IPS DF 4.7 (cell line): Measurements from ENCODE around the gene FZD8.
"Not testable (repeated sequence)": the region's sequence is repeated elsewhere in the genome, so short reads cannot be mapped to it uniquely, and the experiment has no call there.

ENCODE experiments used
- DNase-seq: peaks from one replicate; pipeline ENCODE4 v3.0.0-alpha.2; 2013; ENCODE audit warnings: low spot score; ENCODE audit errors: extremely low read depth

The FZD8 gene, protein sequence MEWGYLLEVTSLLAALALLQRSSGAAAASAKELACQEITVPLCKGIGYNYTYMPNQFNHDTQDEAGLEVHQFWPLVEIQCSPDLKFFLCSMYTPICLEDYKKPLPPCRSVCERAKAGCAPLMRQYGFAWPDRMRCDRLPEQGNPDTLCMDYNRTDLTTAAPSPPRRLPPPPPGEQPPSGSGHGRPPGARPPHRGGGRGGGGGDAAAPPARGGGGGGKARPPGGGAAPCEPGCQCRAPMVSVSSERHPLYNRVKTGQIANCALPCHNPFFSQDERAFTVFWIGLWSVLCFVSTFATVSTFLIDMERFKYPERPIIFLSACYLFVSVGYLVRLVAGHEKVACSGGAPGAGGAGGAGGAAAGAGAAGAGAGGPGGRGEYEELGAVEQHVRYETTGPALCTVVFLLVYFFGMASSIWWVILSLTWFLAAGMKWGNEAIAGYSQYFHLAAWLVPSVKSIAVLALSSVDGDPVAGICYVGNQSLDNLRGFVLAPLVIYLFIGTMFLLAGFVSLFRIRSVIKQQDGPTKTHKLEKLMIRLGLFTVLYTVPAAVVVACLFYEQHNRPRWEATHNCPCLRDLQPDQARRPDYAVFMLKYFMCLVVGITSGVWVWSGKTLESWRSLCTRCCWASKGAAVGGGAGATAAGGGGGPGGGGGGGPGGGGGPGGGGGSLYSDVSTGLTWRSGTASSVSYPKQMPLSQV

DNA sequence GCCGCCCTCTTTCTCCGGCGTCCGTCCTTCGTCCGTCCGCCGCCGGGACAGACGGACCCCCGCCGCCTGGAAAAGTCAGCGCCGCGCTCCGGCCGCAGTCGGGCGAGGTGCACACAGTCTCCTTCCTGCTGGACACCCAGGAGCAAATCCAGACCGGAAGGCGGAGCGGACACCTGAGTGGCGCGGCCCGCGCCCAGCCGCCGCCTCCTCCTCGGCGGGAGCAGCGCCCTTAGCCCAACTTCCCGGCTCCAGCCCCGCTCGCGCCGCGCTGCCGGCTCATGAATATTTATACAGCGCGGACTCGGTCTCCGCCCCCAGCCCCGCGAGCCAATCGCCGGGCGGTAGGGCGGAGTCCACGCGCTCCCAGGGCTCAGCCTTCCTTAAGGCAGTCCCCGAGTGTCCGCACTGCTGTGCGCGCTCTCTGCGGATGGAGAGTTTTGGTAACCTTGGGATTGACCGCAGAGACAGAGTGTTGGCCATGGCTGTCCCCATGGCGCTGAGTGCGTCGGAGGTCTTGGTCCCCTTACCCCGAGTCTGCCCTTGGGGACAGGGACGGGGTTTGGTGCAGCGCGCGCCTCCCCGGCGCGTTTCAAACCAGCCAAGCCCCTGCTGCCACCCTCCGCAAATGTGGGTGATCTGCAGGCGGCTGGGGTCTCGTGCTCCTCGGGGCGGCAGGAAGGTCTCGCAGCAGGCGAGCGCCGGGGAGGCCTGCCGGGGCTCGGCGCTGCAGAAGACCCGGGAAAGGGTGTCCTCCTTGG lies at the start of gene FZD8:
TSS of gene FZD8 (minus strand) at position 262 of the 758 bp plus-strand sequence. CDS start 867 bp downstream, outside the sequence.
- no peak for DNase-seq

DNA sequence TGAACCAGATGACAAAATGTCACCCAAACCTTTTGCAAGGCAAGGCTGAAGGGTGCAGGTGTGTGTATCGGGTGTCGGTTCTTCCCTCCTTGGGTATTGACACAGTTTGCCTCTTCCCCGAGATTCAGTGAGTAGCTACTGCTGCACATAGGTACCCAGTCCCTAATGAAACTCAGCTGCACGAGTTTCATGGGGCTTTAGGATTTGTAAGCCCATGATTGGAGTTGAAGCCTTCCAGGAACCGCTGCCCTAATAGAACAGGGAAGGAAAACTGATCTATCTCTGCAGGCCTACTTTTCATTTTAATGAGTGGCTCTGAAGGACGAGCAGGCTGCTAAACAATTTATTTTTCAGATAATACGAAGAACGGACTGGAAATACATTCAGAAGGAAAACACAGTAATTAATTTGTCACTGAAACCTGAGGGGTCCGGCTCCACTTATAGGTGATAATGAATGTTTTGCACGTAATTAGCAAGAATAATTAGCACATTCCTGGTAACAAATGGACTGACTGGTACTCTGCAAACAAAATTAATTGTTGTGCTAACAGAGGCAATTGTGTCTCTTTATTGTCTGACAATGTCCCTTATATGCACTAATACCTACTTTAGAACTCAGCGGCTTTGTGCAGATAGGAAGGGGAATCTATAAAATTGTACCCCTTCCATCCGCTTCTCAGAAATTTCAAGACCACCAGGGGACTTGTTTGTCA lies 49.6 kb upstream of the FZD8 start:
- DNase-seq, result no peak

DNA sequence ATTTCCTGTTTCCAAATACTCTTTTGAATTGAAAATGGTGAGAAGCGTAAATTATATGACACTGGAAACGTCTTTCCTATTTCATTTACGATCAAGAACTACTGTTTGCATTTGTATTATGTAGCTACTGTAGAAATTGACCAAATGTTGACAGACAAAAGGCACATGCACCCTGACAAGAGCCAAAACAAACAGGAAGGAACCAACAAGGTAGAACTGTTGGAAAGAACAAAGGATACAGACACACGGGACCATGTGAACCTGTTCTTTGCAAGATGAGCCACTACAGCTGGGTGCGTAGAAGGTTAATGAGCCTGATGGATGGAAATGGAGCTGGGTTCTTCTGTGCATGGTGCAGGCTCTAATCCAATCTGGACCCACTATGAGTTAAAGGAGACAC lies 48.4 kb upstream of the FZD8 start:
- no peak for DNase-seq

DNA sequence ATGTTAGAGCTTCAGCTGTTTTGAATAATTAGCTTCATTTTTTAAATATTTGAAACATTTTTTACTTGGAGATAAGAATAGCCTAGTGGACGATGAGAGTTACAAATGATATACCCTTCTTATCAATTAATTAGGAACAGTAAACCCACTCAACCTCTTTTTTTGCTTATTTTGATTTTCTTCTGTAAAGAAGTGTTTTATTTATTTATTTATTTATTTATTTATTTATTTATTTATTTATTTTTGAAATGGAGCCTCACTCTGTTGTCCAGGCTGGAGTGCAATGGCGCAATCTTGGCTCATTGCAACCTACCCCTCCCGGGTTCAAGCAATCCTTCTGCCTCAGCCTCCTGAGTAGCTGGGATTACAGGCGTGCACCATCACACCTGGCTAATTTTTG lies 43.8 kb upstream of the FZD8 start:
- DNase-seq, result not testable (repeated sequence)

DNA sequence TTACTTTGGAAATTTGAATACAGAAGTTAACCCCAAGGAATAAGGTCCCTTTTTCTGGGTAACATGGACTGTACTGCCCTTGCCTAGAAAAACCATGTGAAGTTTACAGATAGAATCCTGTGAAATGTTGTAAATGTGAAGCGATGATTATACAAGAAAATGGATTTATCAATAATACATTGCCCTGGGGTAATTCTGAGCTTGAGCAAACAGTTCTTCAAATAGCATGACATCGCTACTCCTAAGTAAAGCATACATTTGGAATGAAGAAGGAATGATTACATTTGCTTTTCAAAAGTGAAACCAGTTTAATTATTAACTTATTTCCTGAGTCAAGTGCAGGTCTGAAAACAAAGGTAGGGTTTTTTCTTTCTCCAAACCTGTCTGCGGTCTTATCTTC lies 43.3 kb upstream of the FZD8 start:
- no peak for DNase-seq

DNA sequence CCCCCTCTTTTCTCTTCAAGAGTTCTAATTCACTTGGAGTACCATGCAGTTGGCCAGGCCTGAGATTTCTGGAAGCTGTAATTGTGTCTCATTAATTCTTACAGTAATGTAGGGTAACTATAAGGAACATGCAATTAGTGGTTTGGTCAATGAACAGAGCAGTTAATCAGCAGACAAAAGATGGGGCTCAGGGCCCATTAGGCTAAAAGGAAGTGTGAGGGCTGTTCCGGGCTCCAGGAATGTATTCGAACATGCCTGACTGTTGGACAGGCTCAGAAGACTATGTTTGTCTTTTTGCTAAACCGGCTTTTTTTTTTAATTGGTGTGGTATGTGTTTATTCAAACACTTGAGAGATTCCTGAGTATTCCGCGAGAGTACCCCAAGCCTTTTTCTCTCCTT lies 42.5 kb upstream of the FZD8 start:
- DNase-seq, result no peak

DNA sequence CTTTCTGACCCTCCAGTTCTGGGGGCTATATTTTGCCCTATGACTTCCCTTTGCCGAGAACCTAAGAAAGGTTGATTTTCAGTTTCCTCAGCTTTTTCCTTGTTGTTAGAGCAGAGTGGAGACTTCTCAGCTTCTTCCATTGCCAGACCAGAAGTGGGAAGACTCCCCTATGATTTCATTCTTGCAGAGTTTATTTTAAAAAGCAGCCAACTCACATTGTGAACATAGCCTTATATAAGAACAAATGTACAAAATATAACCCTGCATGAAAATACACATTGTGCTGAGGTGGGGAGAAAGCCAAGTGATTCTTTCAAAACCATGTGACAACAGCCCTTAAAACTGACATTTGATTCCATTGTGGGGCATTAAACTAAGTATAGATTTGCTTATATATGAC lies 33.8 kb upstream of the FZD8 start:
- no peak for DNase-seq

DNA sequence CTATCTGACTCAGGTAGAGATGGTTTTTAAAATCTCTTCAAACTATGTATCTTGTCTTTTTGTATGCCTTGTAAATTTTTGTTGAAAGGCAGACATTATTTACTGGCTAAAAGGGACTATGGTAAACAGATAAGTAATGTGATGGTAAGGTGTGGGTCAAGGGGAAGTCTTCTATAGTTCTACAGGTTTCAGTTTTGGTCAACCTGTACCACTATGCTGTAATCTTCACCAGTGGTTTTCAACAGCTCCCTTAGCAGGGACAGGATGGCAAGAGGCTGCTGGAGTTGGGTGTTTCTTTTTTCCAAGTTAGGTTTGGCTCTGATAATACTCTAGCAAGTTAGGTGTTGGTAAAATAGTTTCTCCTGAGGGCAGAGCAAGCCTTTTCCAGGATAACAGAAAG lies 32.7 kb upstream of the FZD8 start:
- DNase-seq, result no peak

DNA sequence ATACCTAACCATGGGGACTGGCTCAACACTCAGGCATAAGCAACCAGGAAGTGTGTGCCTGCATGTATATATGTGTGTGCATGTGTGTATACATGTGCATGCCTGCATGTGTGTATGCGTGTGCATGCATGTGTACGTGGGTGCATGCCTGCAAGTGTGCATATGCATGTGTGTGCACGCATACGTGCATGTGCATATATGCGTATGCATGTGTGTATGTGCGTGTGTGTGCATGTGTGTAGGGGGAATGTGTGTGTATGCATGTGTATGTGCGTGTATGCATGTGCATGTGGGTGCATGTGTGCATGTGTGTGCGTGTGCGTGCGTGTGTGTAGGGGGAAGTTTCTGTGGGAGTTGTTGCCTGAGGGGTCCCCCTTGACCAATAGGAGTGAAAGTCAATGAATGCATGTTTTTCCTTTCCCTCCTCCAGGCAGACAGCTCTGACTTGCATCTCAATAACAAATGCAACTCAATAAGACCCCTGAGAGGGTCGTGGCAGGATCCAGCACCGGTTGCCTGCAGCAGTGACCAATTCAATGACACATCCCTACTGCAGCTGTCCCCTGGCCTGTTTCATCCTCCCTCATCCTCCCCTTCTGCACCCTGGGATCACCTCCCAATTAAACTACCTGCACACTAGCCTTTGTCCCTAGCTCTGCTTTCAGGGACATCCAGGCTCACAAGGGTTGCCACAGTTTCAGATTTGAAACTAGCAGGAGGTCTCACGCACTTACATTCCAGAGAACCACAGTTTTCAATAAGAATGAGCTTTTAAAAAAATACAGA lies 27.0 kb upstream of the FZD8 start:
- DNase-seq, result no peak

DNA sequence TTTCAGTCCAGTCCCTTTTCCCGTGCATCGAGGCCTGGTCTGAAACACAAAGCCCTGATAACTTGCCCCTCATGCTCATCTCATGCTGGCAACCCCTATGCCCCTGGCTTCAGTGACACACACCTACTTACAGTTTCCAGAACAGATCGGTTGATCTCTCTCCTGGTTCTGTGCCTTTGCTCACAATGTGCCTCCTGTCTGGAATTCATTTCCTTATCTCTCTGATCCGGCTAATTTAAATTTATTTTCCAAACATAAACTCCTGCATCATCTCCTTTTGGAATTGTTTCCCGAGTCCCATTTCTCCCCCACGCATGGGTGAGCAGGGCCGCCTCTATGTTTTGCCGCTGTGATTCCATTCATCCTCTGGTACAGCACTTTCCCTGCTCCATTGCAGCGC lies 25.9 kb upstream of the FZD8 start:
- no peak for DNase-seq

DNA sequence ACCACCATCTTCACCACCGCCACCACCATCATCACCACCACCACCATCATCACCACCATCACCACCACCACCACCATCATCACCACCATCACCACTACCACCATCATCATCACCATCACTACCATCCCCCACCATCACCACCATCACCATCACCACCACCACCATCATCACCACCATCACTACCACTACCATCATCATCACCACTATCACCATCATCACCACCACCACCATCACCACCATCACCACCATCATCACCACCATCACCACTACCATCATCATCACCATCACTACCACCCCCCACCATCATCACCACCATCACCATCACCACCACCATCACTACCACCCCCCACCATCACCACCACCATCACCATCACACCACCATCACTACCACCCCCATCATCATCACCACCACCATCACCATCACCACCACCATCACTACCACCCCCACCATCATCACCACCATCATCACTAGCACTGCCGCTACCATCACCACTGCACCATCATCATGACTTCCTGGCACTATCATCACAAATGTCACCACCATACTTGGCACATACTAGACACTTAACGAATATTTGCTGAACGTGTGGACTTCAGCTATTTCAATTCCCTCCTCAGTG lies 25.3 kb upstream of the FZD8 start:
- no peak for DNase-seq

DNA sequence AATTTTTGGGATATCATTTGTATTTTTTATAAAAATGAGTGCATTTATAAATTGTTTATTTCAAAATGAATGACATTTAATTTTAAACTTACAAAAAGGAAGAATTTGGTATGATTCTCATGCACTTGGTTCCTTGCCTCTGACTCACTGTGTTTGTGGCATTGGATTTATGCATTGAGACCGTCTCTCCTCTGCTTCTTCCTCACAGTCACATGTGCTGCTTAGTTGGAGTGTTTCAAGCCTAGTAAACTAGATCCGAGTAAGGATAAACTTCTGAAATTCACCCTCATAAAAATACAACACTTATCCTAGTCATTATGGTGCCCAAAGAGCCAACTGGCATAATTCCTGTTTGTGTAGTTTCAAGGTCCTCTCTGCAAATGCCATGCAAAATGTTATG lies 19.1 kb upstream of the FZD8 start:
- no peak for DNase-seq

DNA sequence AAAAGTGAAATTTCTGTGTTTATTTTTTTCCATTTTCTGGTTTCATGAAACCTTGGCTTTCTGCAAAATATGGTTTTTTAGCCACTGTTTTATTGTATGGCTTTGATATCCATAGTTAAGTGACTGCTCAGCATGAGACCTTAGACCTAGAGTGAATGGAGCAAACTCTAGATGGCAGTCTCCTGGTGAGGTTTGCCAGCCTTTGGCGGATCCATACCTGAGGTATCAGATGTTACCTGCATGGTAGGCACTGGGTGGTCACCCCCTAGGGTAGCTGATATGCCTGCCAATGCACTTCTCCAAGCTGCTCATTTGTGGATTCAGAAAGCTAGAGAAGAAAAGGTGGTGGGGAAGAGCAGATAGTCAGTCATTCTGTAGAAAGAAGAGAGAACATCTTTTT lies 17.4 kb upstream of the FZD8 start:
- DNase-seq, result no peak

DNA sequence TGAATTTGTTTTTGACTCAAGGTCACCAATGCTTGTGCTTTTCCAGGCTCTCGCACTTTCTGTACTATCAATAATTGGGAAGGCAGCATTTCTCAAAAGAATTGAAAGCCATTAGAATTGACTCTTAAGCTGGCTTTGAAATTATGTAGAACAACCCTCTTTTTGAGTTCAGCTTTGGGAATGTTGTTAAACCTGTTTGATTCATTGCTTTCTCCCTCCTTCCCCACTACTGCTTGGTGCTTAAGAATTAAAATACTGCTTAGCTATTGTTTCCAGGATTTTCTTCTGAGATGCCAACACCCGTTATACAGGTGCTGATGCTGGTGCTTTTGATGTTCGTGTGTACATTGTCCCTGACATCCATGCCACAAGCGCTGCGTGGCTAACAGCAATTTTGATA lies 15.5 kb upstream of the FZD8 start:
- DNase-seq, result no peak

DNA sequence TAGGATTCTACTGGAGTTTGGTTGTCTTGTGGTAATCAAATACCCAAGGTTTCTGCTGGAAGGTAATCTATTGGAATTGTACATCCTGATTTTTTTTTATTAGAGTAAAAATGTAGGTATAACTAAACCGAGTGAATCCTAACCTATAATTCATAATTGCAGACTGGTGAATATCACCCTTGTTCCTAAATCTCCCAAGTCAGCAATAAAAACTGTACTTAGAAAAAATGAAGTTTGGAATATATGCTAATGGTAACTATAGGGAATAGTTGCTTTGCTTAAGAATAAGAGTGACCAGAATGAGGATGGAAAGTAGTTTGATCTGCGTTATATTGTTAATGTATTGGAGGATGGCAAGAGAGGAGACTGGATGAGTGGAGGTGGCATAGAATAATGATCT lies 10.7 kb upstream of the FZD8 start:
- no peak for DNase-seq

DNA sequence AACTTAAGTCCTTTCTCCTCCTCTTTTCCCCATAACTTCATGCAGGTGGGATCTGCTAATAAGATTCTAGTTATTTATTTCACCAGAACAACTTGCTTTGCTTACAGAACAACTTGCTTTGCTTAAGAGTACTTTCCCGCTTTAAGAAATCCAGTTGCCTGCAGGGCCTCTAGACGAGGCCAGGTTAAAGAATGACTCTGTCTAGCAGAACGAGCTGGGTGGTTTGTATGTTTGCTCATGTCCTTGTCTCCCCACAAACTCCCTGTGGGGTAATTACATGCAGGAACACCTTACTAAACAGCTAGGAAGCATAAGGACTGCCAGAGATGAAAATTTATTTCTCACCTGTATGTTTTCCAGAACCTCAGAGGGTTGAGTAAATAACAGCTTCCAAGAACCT lies 8.8 kb upstream of the FZD8 start:
- no peak for DNase-seq

DNA sequence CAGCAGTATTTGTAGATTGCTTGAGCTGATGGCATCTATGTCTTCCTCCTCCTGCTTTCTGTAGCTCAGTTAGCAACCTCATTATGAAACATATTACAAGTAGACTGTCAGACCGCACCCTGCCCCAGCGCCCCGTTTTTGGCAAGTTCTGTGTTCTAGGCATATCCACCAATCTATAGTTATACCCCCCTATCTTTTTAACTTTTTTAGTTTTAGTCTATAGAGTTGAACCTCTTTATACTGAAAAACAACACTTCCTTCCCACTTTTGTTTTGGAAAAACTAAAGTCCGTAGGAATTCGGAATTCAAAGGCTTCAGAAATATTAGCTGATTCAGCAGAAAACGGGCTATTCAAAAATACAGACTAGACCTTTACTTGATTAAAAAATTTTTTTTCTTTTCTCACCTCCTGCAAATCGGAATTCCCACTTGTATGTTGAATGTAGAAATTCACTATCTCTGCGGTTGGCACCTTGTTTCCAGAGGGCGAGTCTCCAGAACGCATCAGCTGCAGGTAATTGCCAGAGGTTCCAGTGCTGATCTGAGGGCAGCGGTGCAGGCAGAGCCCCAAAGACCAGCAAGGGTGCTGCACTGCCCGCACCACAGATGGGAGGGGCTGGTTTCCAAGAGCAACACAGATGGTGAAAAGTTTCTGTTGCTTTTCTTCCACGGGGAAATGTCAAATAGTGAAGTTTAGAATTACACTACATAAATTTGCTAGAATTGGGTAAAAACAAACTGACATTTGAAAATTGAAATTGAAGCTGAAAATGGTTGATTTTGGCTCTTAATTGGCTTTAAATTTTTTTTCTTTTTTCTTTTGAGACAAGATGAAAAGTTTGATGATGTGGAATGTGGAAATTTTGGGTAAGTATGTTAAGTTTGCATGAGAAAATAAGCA lies 2.2 kb upstream of the FZD8 start:
- no peak for DNase-seq

DNA sequence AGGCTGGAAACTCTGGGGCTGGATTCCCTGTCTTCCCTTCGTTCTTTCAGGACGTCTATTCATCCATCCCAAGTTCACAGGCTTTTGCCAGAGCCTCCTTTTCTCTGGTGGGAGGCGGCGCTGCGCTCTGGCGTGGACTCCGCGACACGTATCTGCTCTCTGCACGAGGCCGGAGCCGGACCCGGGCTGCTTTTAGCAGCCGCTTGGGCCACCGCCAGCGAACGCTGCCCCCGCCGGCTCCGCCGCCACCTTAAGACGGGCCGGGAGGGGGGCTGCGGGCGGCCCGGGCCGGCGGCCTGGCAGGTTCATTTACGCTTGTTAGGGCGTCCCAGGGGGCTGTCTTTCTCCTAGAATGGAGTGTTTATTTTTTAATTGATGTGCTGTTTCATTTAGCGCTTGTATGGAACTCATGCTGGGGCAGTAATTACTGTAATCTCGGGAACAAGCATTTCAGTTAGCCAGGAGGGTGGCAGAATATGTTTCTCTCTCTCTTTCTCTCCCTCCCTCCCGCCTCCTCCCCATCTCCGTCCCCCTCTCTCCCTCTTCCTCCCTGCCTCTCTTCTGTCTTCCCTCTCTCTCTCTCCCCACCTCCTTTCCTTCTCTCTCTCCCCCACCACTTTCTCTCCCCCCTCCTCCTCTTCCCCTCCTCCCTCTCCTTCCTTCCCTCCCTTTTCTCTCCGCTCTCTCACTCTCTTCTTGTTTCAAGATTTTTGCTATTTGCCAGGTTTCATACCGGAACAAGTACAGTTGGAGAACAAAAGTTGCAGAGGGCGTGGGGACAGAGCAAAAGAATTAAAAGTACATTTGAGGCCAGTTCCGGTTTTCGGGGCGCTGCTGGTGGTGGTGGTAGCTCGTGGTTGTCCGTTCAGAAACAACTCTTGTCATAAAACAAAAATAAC lies 1.3 kb upstream of the FZD8 start:
- no peak for DNase-seq

DNA sequence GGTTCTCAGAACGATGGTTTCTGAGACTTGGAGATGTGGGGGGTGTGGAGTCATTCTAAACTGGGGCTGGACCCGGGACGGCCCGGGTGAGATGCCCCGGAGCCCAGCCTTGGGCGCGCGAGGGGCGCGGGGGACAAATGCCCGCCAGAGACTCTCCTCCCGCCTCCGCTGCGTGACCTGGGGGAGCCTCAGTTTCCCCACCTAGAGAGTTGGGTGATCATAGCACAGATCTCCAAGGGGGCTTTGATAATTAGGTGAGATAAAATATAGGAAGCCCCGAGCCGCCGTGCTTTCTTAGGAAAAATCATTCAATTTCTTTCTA lies 658 bp upstream of the FZD8 start:
- DNase-seq, result no peak
